Endothelial cell of umbilical vein (primary cell): ENCODE measurements around the gene C19orf67. TPM values are rescaled to one million over a fixed set of nuclear protein-coding genes. Genes with fewer than 3 reads are reported as not detected.
A peak's percentile ranks its signal among the peaks of the same experiment; 100 is the strongest.

Experiments used
- BruUV-seq: library from RNA; stranded (reverse); fragments of 400-500 nt; replicated peaks from 2 replicates; lab custom pipeline; 2021; lab: Mats Ljungman, UMichigan
- CTCF ChIA-PET: fragments of 300-600, 350-600 bp; sonication (Branson Sonifier 250); formaldehyde crosslinking; loops from one replicate; lab custom pipeline; 2021; ENCODE audit warnings: antibody characterized with exemption, inconsistent platforms; lab: Charles Lee
- POLR2A ChIA-PET: fragments of 300-600, 350-600 bp; sonication (Branson Sonifier 250); formaldehyde crosslinking; loops from one replicate; lab custom pipeline; 2021; ENCODE audit warnings: antibody characterized with exemption, inconsistent platforms; lab: Charles Lee
- DNase-seq: peaks from one replicate; pipeline ENCODE4 v3.0.0-alpha.2; 2011; ENCODE audit warnings: low read depth, low spot score
- FAIRE-seq: peaks from 2 replicates; lab custom pipeline; 2011; peaks lifted over from hg19 to GRCh38; lab: Jason Lieb, UNC
- H2AFZ ChIP-seq: 2 replicates; pipeline ENCODE4 v1.6.0; 2012; ENCODE audit warnings: low read depth, low read length, control low read depth, inconsistent platforms
- H3K27ac ChIP-seq: 2 replicates; pipeline ENCODE4 v1.5.1; 2011; ENCODE audit warnings: low read depth, mild to moderate bottlenecking, control low read depth, low read length, moderate library complexity; ENCODE audit not compliant: insufficient read depth
- H3K27me3 ChIP-seq, 2 experiments: 2 replicates each; pipeline versions ENCODE4 v1.6.0 to v1.6.1; 2011; ENCODE audit warnings: low read length in 2 of 2, mixed read lengths in 1 of 2; ENCODE audit not compliant: control insufficient read depth in 2 of 2, insufficient read depth in 2 of 2
- H3K36me3 ChIP-seq, 2 experiments: 2 replicates in 1 of 2; 3 replicates in 1 of 2; pipeline ENCODE4 v1.5.1; 2011; ENCODE audit warnings: low read length in 2 of 2, mild to moderate bottlenecking in 1 of 2, moderate library complexity in 1 of 2; ENCODE audit not compliant: control insufficient read depth in 2 of 2, insufficient read depth in 2 of 2; ENCODE audit errors: extremely low read depth in 1 of 2
- H3K4me1 ChIP-seq: 3 replicates; pipeline ENCODE4 v1.5.1; 2011; ENCODE audit warnings: mild to moderate bottlenecking, low read length; ENCODE audit not compliant: control insufficient read depth, insufficient read depth; ENCODE audit errors: extremely low read depth
- H3K4me2 ChIP-seq: 2 replicates; pipeline ENCODE4 v1.6.1; 2011; ENCODE audit warnings: low read length, control low read depth, mixed read lengths; ENCODE audit not compliant: insufficient read depth
- H3K4me3 ChIP-seq, 3 experiments: fragments of 200-600 bp in 1 of 3; sonication (generic), shearing (Covaris generic) in 1 of 3; replicated peaks in 1 of 3; 2 replicates each; pipeline ENCODE4 v1.5.1; 2011 to 2016; ENCODE audit warnings: control low read depth in 3 of 3, low read length in 3 of 3, mild to moderate bottlenecking in 2 of 3, inconsistent platforms in 1 of 3, low read depth in 1 of 3, moderate library complexity in 1 of 3; ENCODE audit not compliant: insufficient read depth in 1 of 3
- H3K79me2 ChIP-seq: 2 replicates; pipeline ENCODE4 v1.6.0; 2012; ENCODE audit warnings: low read length, inconsistent platforms; ENCODE audit not compliant: control insufficient read depth, insufficient read depth
- H3K9ac ChIP-seq: replicated peaks from 2 replicates; pipeline ENCODE3; 2011; ENCODE audit warnings: low read length, control low read depth; ENCODE audit not compliant: insufficient read depth; ENCODE audit errors: extremely low read depth
- H3K9me1 ChIP-seq: replicated peaks from 3 replicates; pipeline ENCODE4 v1.6.0; 2011; ENCODE audit warnings: mild to moderate bottlenecking, low read length; ENCODE audit not compliant: control insufficient read depth, insufficient read depth; ENCODE audit errors: extremely low read depth
- H3K9me3 ChIP-seq: replicated peaks from 2 replicates; pipeline ENCODE4 v1.5.1; 2012; ENCODE audit warnings: low read length, inconsistent platforms; ENCODE audit not compliant: control insufficient read depth, insufficient read depth
- H4K20me1 ChIP-seq: replicated peaks from 2 replicates; pipeline ENCODE3; 2011; ENCODE audit warnings: mild to moderate bottlenecking, low read length; ENCODE audit not compliant: control insufficient read depth, insufficient read depth; ENCODE audit errors: extremely low read depth
- CTCF ChIP-seq, 2 donors: IDR thresholded peaks; 1 replicate in 1 of 2; 2 replicates in 1 of 2; pipeline ENCODE4 v1.5.1; 2011; ENCODE audit warnings: low read length in 2 of 2, mild to moderate bottlenecking in 2 of 2, moderate library complexity in 2 of 2, control low read depth in 1 of 2, inconsistent platforms in 1 of 2, low read depth in 1 of 2; ENCODE audit not compliant: insufficient read depth in 1 of 2; ENCODE audit errors: extremely low read depth in 1 of 2
- EZH2 ChIP-seq: IDR thresholded peaks from 2 replicates; pipeline ENCODE4 v1.6.1; 2012; ENCODE audit warnings: borderline replicate concordance, low read depth, mild to moderate bottlenecking, moderate library complexity, low read length, inconsistent platforms; ENCODE audit not compliant: severe bottlenecking
- FOS ChIP-seq: IDR thresholded peaks from 2 replicates; pipeline ENCODE4 v1.6.1; 2011; ENCODE audit warnings: mild to moderate bottlenecking, low read length, moderate library complexity, borderline replicate concordance; ENCODE audit not compliant: insufficient read depth
- GATA2 ChIP-seq: IDR thresholded peaks from 2 replicates; pipeline ENCODE4 v1.7.0; 2011; ENCODE audit warnings: low read depth, mild to moderate bottlenecking, moderate library complexity, mixed read lengths, low read length; ENCODE audit not compliant: insufficient read length, insufficient read depth
- JUN ChIP-seq: IDR thresholded peaks from 2 replicates; pipeline ENCODE4 v1.6.1; 2011; ENCODE audit warnings: borderline replicate concordance, low read depth; ENCODE audit not compliant: insufficient read length, insufficient read depth
- MAX ChIP-seq: IDR thresholded peaks from 2 replicates; pipeline ENCODE4 v1.6.1; 2011; ENCODE audit not compliant: insufficient read depth, insufficient read length
- MYC ChIP-seq: IDR thresholded peaks from one replicate; pipeline ENCODE4 v1.6.1; 2011; ENCODE audit warnings: mild to moderate bottlenecking, low read depth, low read length
- POLR2A ChIP-seq: IDR thresholded peaks from 2 replicates; pipeline ENCODE4 v1.6.1; 2012; ENCODE audit warnings: low read depth, mild to moderate bottlenecking, control low read depth, low read length
- POLR2AphosphoS5 ChIP-seq: IDR thresholded peaks from 2 replicates; pipeline ENCODE4 v1.6.1; 2012; ENCODE audit warnings: low read depth, mild to moderate bottlenecking, control low read depth, low read length, moderate library complexity; ENCODE audit not compliant: insufficient read depth
- dilution Hi-C: fragments of 300-500 bp; cut with MboI; formaldehyde crosslinking; loops from one replicate; pipeline ENCODE4 v1.15.0; 2019; ENCODE audit warnings: low sequenced_read_pairs; ENCODE audit not compliant: extremely low pct_ligation_motif_present
- intact Hi-C: fragments of 100-400 bp; cut with micrococcal nuclease; formaldehyde crosslinking; loops from one replicate; pipeline ENCODE4 v1.10.0; 2022
- polyA plus RNA-seq, 4 experiments: library from polyadenylated mRNA; depleted of rRNA in 3 of 4; stranded (reverse) in 3 of 4; unstranded in 1 of 4; fragments of >200 nt; gene quantifications; 2 replicates each; pipeline versions ENCODE4 v1.2.1 to v1.2.3, GENCODE V29; 2011 to 2012; ENCODE audit warnings: missing spikeins in 1 of 4
- total RNA-seq: library from RNA; stranded (reverse); gene quantifications from 2 replicates; pipeline ENCODE4 v1.2.3, GENCODE V29; 2021

Gene C19orf67
- total and polyA plus RNA-seq, 2 donors (not counting 3 experiments of a cell fraction or from before 2014, with no cell fraction given), result 0.55 TPM; not detected in 1

- Histone ChIP-seq H4K20me1 (no peaks in the 10 kb centered on the region), H3K4me2 (peak overlapping the region; percentile 79), H2AFZ (peak overlapping the region; percentile 86), H3K4me3 (peak overlapping the region; percentile 29 to 43 (median 34)), H3K36me3 (no peaks in the 10 kb centered on the region), H3K27me3 (no peaks in the 10 kb centered on the region), H3K27ac (no peak overlapping the region), H3K9ac (peak overlapping the region; percentile 3), H3K9me3 (no peaks in the 10 kb centered on the region), H3K4me1 (peaks cover 26% of the 10 kb centered on the region), H3K79me2 (no peaks in the 10 kb centered on the region), H3K9me1 (no peaks in the 10 kb centered on the region)
- dilution Hi-C loops, result no loop called here
- DNase-seq (peak; percentile 26), FAIRE-seq (no peak)
- intact Hi-C loops, result loop anchor here (1.0 to 5.0 kb wide), 3 partner anchors 41 to 287 kb away; partner anchors contain the start of gene ASF1B
- POLR2A ChIA-PET, result no interaction called here
- TF ChIP-seq POLR2A (no peak), GATA2 (no peak), FOS (no peak), JUN (no peak), CTCF (IDR thresholded peaks at IDR 0.05; ENCODE audit: extremely low read depth in 1 of 2, insufficient read depth in 1 of 2, low read depth in 1 of 2, low read length in 2 of 2) (no peak), POLR2AphosphoS5 (no peak), EZH2 (no peak), MAX (no peak), MYC (no peak)
- no TSS peak for BruUV-seq
- CTCF ChIA-PET, result interaction anchor here (0.8 to 6.6 kb wide), 11 partner anchors 15 to 274 kb away, joined by 3 to 74 read pairs (median 6); partner anchors contain the start of genes ASF1B, IL27RA and NANOS3
Observed at GRCh38 chr19:14073925-14074838, 11.4 kb downstream of the C19orf67 start.
